Memory B cell (primary cell): ENCODE measurements around the gene UBL3.
A peak's percentile ranks its signal among the peaks of the same experiment; 100 is the strongest.

Experiments
- ATAC-seq: fragments of 150-1000 bp; cut with Tn5 transposase; 2 replicates; pipeline ENCODE4 v1.10.0; 2021; ENCODE audit warnings: low read depth, mild to moderate bottlenecking, moderate library complexity
- DNase-seq, 2 donors: peaks; one replicate each; pipeline ENCODE4 v3.0.0; 2022; ENCODE audit warnings: low spot score in 2 of 2
- H3K27ac Mint-ChIP-seq: one replicate; pipeline ENCODE4 v1.8.0; 2022; ENCODE audit warnings: mild to moderate bottlenecking, moderate library complexity, mixed read lengths
- H3K27me3 Mint-ChIP-seq: one replicate; pipeline ENCODE4 v1.8.0; 2022; ENCODE audit warnings: mixed read lengths
- H3K36me3 Mint-ChIP-seq: one replicate; pipeline ENCODE4 v1.8.0; 2022; ENCODE audit warnings: mild to moderate bottlenecking, mixed read lengths
- H3K4me1 Mint-ChIP-seq: one replicate; pipeline ENCODE4 v1.8.0; 2022; ENCODE audit warnings: mixed read lengths
- H3K4me3 Mint-ChIP-seq: one replicate; pipeline ENCODE4 v1.8.0; 2022; ENCODE audit warnings: mild to moderate bottlenecking, moderate library complexity, mixed read lengths
- H3K9me3 Mint-ChIP-seq: one replicate; pipeline ENCODE4 v1.8.0; 2022; ENCODE audit warnings: mixed read lengths

The UBL3 gene

GRCh38 chr13:29782798-29783197 is 67.6 kb downstream of the UBL3 start:
- no peak overlapping the region for H3K27ac Mint-ChIP-seq
- H3K4me1 Mint-ChIP-seq = peaks cover 24% of the 10 kb centered on the region

DNA sequence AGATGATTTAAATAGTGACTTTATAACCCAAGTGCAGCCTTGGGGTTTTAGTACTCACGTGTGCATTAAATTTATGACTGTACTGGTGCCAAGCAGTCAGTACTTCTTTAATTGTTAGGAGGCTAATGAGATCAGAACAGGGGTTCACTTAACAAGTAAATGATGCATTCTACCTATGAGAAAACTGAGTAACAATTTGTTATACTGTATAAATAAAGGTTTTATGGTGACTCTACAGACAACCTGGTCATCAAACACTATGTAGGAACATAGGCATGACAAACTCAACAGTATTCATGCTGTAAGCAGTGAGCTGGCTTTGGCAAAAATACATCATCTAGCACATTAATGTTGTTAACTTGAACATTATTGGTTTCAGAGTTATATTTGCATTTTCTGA is 75.6 kb downstream of the UBL3 start:
- Mint-ChIP-seq H3K4me1 (peaks cover 8% of the 10 kb centered on the region), H3K27me3 (no peaks in the 10 kb centered on the region), H3K4me3 (no peak overlapping the region), H3K36me3 (peaks cover 2% of the 10 kb centered on the region), H3K27ac (no peak overlapping the region), H3K9me3 (no peaks in the 10 kb centered on the region)
- no peak for DNase-seq
- ATAC-seq = no peak

More at GRCh38 chr13:29782798-29783197, 67.6 kb downstream of the UBL3 start:
- Mint-ChIP-seq H3K27me3 (no peaks in the 10 kb centered on the region), H3K9me3 (no peaks in the 10 kb centered on the region), H3K36me3 (no peaks in the 10 kb centered on the region), H3K4me3 (no peak overlapping the region)
- DNase-seq (no peak), ATAC-seq (no peak)

GRCh38 chr13:29771247-29771646 is 79.2 kb downstream of the UBL3 start:
- DNase-seq (peak in 1 of 2 donors; percentile 29), ATAC-seq (peak; percentile 55)
- Mint-ChIP-seq H3K27me3 (no peaks in the 10 kb centered on the region), H3K36me3 (peaks cover 12% of the 10 kb centered on the region), H3K4me3 (no peak overlapping the region), H3K9me3 (no peaks in the 10 kb centered on the region), H3K27ac (no peak overlapping the region), H3K4me1 (no peaks in the 10 kb centered on the region)

DNA sequence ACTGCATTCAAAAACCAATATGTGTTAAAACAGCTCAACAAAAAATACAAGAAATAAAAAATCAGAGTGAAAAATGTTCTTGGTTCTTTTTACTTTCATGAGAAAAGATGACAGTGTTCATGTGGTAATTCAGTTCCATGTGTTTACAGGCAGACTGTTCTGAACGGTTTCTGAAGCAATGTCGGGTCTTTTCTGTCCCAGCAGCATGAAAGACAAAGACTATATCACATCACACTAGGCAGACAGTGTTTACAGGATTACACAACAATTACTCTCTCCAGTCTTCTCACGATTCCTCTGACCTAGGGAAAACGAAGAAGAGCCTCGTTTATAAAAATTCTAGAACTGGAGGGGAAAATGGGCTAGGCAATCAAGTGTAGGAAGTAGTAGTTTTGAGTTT is 83.4 kb downstream of the UBL3 start:
- peaks cover 10% of the 10 kb centered on the region for H3K36me3 Mint-ChIP-seq
- H3K4me3 Mint-ChIP-seq = no peak overlapping the region
- H3K27ac Mint-ChIP-seq = no peak overlapping the region
- no peaks in the 10 kb centered on the region for H3K9me3 Mint-ChIP-seq
- no peak for DNase-seq
- ATAC-seq = no peak
- H3K27me3 Mint-ChIP-seq = no peaks in the 10 kb centered on the region
- H3K4me1 Mint-ChIP-seq = peaks cover 9% of the 10 kb centered on the region

- DNase-seq (no peak), ATAC-seq (no peak)
- no peaks in the 10 kb centered on the region for H3K27me3 Mint-ChIP-seq
- H3K4me3 Mint-ChIP-seq = no peak overlapping the region
- H3K27ac Mint-ChIP-seq = peak overlapping the region; percentile 77
- peaks cover 26% of the 10 kb centered on the region for H3K4me1 Mint-ChIP-seq
- H3K36me3 Mint-ChIP-seq = peaks cover 8% of the 10 kb centered on the region
- peaks cover 4% of the 10 kb centered on the region for H3K9me3 Mint-ChIP-seq
These were observed 86.8 kb downstream of the UBL3 start for GRCh38 chr13:29763436-29764180.

DNA sequence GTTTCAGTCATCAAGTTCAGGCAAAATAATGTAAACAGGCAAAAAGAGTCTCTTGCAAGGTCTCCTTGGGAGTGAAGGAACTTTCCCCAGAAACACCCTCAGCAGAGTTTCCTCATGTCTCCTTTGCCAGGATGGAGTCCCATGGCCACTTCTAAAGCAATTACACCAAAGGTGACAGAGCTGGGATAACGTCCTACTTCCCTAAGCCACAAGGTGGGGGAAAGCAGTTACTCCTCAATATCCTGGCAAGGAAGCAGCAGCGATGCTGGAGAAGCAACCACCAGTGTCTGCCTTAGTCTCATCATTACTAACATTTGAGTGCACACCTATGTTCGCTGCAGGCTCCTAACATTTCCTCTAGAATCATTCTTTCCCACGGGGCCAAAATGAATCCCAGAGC is 88.6 kb downstream of the UBL3 start:
- Mint-ChIP-seq H3K27ac (no peak overlapping the region), H3K9me3 (peaks cover 4% of the 10 kb centered on the region), H3K27me3 (no peaks in the 10 kb centered on the region), H3K4me3 (no peak overlapping the region), H3K36me3 (peaks cover 4% of the 10 kb centered on the region), H3K4me1 (peaks cover 28% of the 10 kb centered on the region)
- ATAC-seq (no peak), DNase-seq (no peak)

GRCh38 chr13:29761160-29761559 is 89.3 kb downstream of the UBL3 start:
- Mint-ChIP-seq H3K4me1 (peaks cover 28% of the 10 kb centered on the region), H3K36me3 (peaks cover 1% of the 10 kb centered on the region), H3K27me3 (no peaks in the 10 kb centered on the region), H3K9me3 (peaks cover 4% of the 10 kb centered on the region), H3K27ac (no peak overlapping the region), H3K4me3 (no peak overlapping the region)
- ATAC-seq (no peak), DNase-seq (no peak)

DNA sequence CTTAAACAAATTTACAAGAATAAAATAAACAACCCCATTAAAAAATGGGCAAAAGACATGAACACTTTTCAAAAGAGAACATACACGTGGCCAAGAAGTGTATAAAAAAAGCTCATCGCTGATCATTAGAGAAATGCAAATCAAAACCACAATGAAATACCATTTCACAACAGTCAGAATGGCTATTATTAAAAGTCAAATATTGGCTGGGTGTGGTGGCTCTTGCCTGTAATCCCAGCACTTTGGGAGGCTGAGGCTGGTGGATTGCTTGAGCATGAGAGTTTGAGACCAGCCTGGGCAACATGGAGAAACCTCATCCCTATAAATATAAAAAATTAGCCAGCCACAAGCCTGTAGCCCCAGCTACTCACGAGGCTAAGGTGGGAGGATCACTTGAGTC is 89.9 kb downstream of the UBL3 start:
- H3K9me3 Mint-ChIP-seq = peaks cover 4% of the 10 kb centered on the region
- H3K4me1 Mint-ChIP-seq = peaks cover 28% of the 10 kb centered on the region
- H3K27me3 Mint-ChIP-seq = no peaks in the 10 kb centered on the region
- no peak for DNase-seq
- H3K27ac Mint-ChIP-seq = no peak overlapping the region
- peaks cover 1% of the 10 kb centered on the region for H3K36me3 Mint-ChIP-seq
- no peak overlapping the region for H3K4me3 Mint-ChIP-seq
- ATAC-seq = no peak

GRCh38 chr13:29758531-29759114 is 91.8 kb downstream of the UBL3 start:
- H3K4me3 Mint-ChIP-seq = peak overlapping the region; percentile 41
- peaks cover 25% of the 10 kb centered on the region for H3K4me1 Mint-ChIP-seq
- H3K36me3 Mint-ChIP-seq = peaks cover 1% of the 10 kb centered on the region
- peak; percentile 88 for ATAC-seq
- DNase-seq = peak; percentile 46 to 51
- H3K27me3 Mint-ChIP-seq = no peaks in the 10 kb centered on the region
- peaks cover 4% of the 10 kb centered on the region for H3K9me3 Mint-ChIP-seq
- peak overlapping the region; percentile 95 for H3K27ac Mint-ChIP-seq

GRCh38 chr13:29756506-29756905 is 93.9 kb downstream of the UBL3 start:
- Mint-ChIP-seq H3K27ac (no peak overlapping the region), H3K4me3 (no peak overlapping the region), H3K36me3 (peaks cover 1% of the 10 kb centered on the region), H3K9me3 (peaks cover 4% of the 10 kb centered on the region), H3K4me1 (peaks cover 29% of the 10 kb centered on the region), H3K27me3 (peaks cover 2% of the 10 kb centered on the region)
- ATAC-seq = no peak
- no peak for DNase-seq

- H3K4me1 Mint-ChIP-seq = peaks cover 16% of the 10 kb centered on the region
- peaks cover 2% of the 10 kb centered on the region for H3K27me3 Mint-ChIP-seq
- no peaks in the 10 kb centered on the region for H3K36me3 Mint-ChIP-seq
- no peak overlapping the region for H3K27ac Mint-ChIP-seq
- ATAC-seq = no peak
- H3K9me3 Mint-ChIP-seq = no peaks in the 10 kb centered on the region
- no peak overlapping the region for H3K4me3 Mint-ChIP-seq
- no peak for DNase-seq
These were observed 96.0 kb downstream of the UBL3 start for GRCh38 chr13:29754473-29754806.

DNA sequence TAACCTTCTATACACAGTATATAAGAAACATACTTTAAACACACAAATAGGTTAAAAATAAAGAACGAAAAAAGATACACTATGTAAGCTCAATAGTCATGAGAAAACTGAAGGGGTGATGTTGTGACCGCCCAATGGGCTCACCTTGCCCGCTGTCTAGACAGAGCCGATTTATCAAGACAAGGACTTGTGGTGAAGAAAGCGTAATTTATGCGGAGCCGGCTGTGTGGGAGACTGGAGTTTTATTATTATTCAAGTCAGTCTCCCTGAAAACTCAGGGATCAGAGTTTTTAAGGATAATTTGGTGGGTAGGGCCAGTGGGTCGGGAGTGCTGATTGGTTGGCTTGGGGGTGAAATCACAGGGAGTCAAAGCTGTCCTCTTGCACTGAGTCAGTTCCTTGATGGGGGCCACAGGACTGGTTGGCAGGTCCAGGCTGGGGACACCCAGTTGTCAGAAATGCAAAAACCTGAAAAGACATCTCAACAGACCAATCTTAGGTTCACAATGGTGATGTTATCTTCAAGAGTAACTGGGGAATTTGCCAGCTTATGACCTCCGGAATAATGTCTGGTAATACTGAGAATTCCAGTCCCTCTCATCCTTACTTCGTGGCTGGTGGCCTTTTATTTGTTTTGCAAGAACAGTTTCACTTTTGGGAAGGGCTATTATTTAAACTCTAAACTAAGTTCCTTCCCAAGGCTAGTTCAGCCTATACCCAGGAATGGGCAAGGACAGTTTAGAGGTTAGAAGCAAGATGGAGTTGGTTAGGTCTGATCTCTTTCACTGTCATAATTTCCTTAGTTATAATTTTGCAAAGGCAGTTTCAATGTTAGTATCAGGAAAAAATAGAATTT is 96.6 kb downstream of the UBL3 start:
- Mint-ChIP-seq H3K27ac (no peak overlapping the region), H3K4me3 (no peak overlapping the region), H3K4me1 (peaks cover 14% of the 10 kb centered on the region), H3K9me3 (no peaks in the 10 kb centered on the region), H3K36me3 (no peaks in the 10 kb centered on the region), H3K27me3 (peaks cover 2% of the 10 kb centered on the region)
- ATAC-seq (no peak), DNase-seq (no peak)

GRCh38 chr13:29752175-29752574 is 98.2 kb downstream of the UBL3 start:
- Mint-ChIP-seq H3K9me3 (no peaks in the 10 kb centered on the region), H3K36me3 (no peaks in the 10 kb centered on the region), H3K27ac (no peak overlapping the region), H3K4me3 (no peak overlapping the region), H3K27me3 (peaks cover 5% of the 10 kb centered on the region), H3K4me1 (peaks cover 10% of the 10 kb centered on the region)
- no peak for DNase-seq
- peak; percentile 65 for ATAC-seq

DNA sequence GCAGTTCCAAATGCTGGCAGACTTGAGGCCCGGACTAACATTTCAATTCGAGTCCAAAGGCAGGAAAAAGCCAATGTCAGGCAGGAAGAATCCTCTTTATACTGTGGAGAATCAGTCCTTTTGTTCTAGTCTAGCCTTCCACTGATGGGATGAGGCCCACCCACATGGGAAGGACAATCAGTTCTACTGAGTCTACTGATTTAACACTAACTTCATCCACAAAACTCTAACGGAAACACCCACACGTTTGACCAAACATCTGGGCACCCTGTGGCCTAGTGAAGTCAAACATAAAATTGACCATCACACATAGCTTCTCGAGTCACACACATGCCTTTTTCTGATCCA is 100.3 kb downstream of the UBL3 start:
- Mint-ChIP-seq H3K27me3 (peaks cover 8% of the 10 kb centered on the region), H3K36me3 (no peaks in the 10 kb centered on the region), H3K9me3 (no peaks in the 10 kb centered on the region), H3K4me1 (peaks cover 12% of the 10 kb centered on the region), H3K27ac (no peak overlapping the region), H3K4me3 (no peak overlapping the region)
- DNase-seq (no peak), ATAC-seq (no peak)
